ENCODE measurements around the gene PHKA1. TPM values are rescaled to one million over a fixed set of nuclear protein-coding genes. Genes with fewer than 3 reads are reported as not detected.

Gene PHKA1
- total RNA-seq, 1 experiment from 2014 or later, result 15.3 TPM

DNA sequence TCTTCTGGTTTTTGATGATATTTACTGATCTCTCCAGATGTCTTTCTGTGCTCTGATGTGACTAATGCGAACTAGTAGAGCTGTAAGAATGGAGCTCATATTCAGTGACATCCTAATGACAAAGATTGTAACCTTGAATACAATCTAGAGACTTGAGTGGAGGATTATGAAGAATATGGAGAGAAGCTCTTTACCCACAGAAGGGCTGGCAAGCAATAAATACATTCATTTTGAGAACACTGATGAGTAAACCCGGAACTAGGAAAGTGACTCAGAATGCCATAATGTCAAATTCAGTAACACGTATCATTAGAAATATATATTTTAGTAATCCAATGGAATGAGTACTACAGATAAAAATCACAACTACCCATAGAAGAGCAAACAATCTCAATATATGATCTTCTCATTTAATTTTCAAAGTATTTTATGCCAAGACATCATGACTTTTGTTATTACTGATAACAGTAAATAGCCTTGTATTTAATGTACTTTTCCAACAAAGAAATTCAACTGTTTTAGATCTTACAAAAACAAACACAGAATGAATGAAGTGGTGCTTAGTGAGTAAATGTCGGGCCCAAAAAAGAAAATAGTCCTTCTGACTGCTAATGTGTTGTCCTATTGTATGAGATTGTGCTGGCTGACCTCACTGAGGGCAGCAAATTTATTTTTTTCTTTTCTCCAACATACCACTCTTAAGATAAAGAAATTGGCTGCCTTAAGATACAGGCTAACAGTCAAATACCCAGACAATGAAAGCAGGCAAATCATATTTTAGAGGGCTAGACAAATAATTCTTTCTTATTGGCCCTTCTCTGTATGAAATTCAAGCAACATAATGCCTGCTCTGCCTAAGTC is 92.3 kb downstream of the PHKA1 start:
- ChIA-PET POLR2A (no interaction called here), RAD21 (ENCODE audit: low non-redundant PET in 1 of 2, low total read pairs in 2 of 2, uncharacterized antibody in 2 of 2, unreplicated experiment in 2 of 2) (no interaction called here), CTCF (no interaction called here)
- H3K4me1 ChIP-seq (ENCODE audit: control insufficient read depth in 1 of 2, insufficient read depth in 2 of 2, low read length in 2 of 2), result peaks cover 14 to 30% of the 10 kb centered on the region in 2 experiments
- H3K27me3 ChIP-seq (ENCODE audit: insufficient read depth, low read length), result no peaks in the 10 kb centered on the region
- intact Hi-C loops (cut with micrococcal nuclease), result loop anchor here (2.0 kb wide), 1 partner anchor 65 kb away; no protein-coding TSS in a partner anchor
- H3K9ac ChIP-seq (ENCODE audit: low read length), result peak overlapping the region; percentile 48; the same call in 1 of the 2 replicates
- H3K79me2 ChIP-seq (ENCODE audit: insufficient read depth, low read length), result no peaks in the 10 kb centered on the region
- DNase-seq (ENCODE audit: low read depth, low spot score) (peak; percentile 16), ATAC-seq (no peak)
- no TSS peak for BruUV-seq (replicated peaks)
- peak overlapping the region; percentile 48; the same call in 1 of the 2 replicates for H3K27ac ChIP-seq (ENCODE audit: low read depth, low read length)
- H3K4me3 ChIP-seq (replicated peaks in 1 of 2; ENCODE audit: low read depth in 1 of 2, low read length in 2 of 2), result peak overlapping the region in 1 of 2 experiments; percentile 38; a peak in 2 of 4 replicates
- H4K20me1 ChIP-seq (ENCODE audit: insufficient read depth), result no peaks in the 10 kb centered on the region
- H3K9me2 ChIP-seq (ENCODE audit: insufficient read depth), result no peaks in the 10 kb centered on the region
- H2AFZ ChIP-seq (ENCODE audit: low read depth, low read length, poor library complexity, severe bottlenecking), result no peak overlapping the region
- H3K36me3 ChIP-seq (ENCODE audit: control insufficient read depth in 1 of 2, insufficient read depth in 2 of 2, low read length in 2 of 2), result no peaks in the 10 kb centered on the region; a peak in 1 of 4 replicates
- no peaks in the 10 kb centered on the region for H3K9me3 ChIP-seq (ENCODE audit: control insufficient read depth in 1 of 2, insufficient read depth in 1 of 2, low read depth in 1 of 2, low read length in 2 of 2)
- H3K4me2 ChIP-seq (ENCODE audit: low read length), result peak overlapping the region; percentile 74
- TF ChIP-seq CEBPB (IDR thresholded peaks at IDR 0.05; ENCODE audit: low read depth) (no peak; the same call in 1 of the 2 replicates), TCF7L2 (IDR thresholded peaks at IDR 0.05; ENCODE audit: borderline replicate concordance, extremely low read depth, insufficient read depth, insufficient read length) (no peak), FOSL1 (IDR thresholded peaks at IDR 0.05; ENCODE audit: low read depth) (peak; percentile 81), CBX3 (IDR thresholded peaks at IDR 0.05; ENCODE audit: low read depth) (no peak), JUND (IDR thresholded peaks at IDR 0.05) (peak; percentile 48), POLR2A (IDR thresholded peaks at IDR 0.05; ENCODE audit: borderline replicate concordance, extremely low read depth, insufficient read depth, insufficient read length) (no peak), ELF1 (IDR thresholded peaks at IDR 0.05; ENCODE audit: borderline replicate concordance, low read depth) (peak; percentile 23; the same call in 1 of the 2 replicates), SP1 (IDR thresholded peaks at IDR 0.05; ENCODE audit: low read depth) (peak; percentile 29; the same call in 1 of the 2 replicates)

GRCh38 chrX:72621163-72621562 is 92.9 kb downstream of the PHKA1 start:
- intact Hi-C loops (cut with micrococcal nuclease), result loop anchor here (2.0 kb wide), 1 partner anchor 66 kb away; no protein-coding TSS in a partner anchor
- CTCF ChIA-PET, result no interaction called here
- TF ChIP-seq TCF7L2 (IDR thresholded peaks at IDR 0.05; ENCODE audit: borderline replicate concordance, extremely low read depth, insufficient read depth, insufficient read length) (no peak), SIN3A (IDR thresholded peaks at IDR 0.05; ENCODE audit: low read depth) (no peak)

More at GRCh38 chrX:72621163-72621562, 92.9 kb downstream of the PHKA1 start:
- Histone ChIP-seq H4K20me1 (ENCODE audit: insufficient read depth) (no peaks in the 10 kb centered on the region), H3K27me3 (ENCODE audit: insufficient read depth, low read length) (no peaks in the 10 kb centered on the region), H3K9me2 (ENCODE audit: insufficient read depth) (no peaks in the 10 kb centered on the region), H3K9me3 (ENCODE audit: control insufficient read depth in 1 of 2, insufficient read depth in 1 of 2, low read depth in 1 of 2, low read length in 2 of 2) (no peaks in the 10 kb centered on the region), H2AFZ (ENCODE audit: low read depth, low read length, poor library complexity, severe bottlenecking) (no peak overlapping the region), H3K9ac (ENCODE audit: low read length) (peak overlapping the region; percentile 48), H3K4me1 (ENCODE audit: control insufficient read depth in 1 of 2, insufficient read depth in 2 of 2, low read length in 2 of 2) (peaks cover 14 to 30% of the 10 kb centered on the region in 2 experiments), H3K36me3 (ENCODE audit: control insufficient read depth in 1 of 2, insufficient read depth in 2 of 2, low read length in 2 of 2) (no peaks in the 10 kb centered on the region; a peak in 1 of 4 replicates), H3K4me3 (replicated peaks in 1 of 2; ENCODE audit: low read depth in 1 of 2, low read length in 2 of 2) (peak overlapping the region; percentile 29 to 38), H3K4me2 (ENCODE audit: low read length) (peak overlapping the region; percentile 74), H3K79me2 (ENCODE audit: insufficient read depth, low read length) (no peaks in the 10 kb centered on the region), H3K27ac (ENCODE audit: low read depth, low read length) (peak overlapping the region; percentile 48)
- no peak for DNase-seq (ENCODE audit: low read depth, low spot score)
- peak; percentile 57 for ATAC-seq
- RAD21 ChIA-PET (ENCODE audit: low non-redundant PET in 1 of 2, low total read pairs in 2 of 2, uncharacterized antibody in 2 of 2, unreplicated experiment in 2 of 2), result no interaction called here
- no TSS peak for BruUV-seq (replicated peaks)
- POLR2A ChIA-PET, result no interaction called here
